SK-N-SH treated with all-trans-retinoic acid at 6 μM for 48 hours (cell line): Measurements from ENCODE around the gene AIG1.

Experiments
- ATAC-seq: fragments of 200-7000 bp; cut with Tn5 transposase; 3 replicates; pipeline ENCODE4 v1.9.1; 2020; ENCODE audit warnings: mild to moderate bottlenecking, moderate library complexity
- ARNTL ChIP-seq: fragments of 450-650 bp; formaldehyde crosslinking; IDR thresholded peaks from 2 replicates; pipeline ENCODE4 v1.5.0; 2020; ENCODE audit warnings: low read depth, mild to moderate bottlenecking, moderate library complexity, borderline replicate concordance
- BACH2 ChIP-seq: fragments of 250-450 bp; sonication (Bioruptor Pico); IDR thresholded peaks from 2 replicates; pipeline ENCODE4 v1.9.0; 2021; ENCODE audit warnings: mild to moderate bottlenecking, borderline replicate concordance
- CSDC2 ChIP-seq: fragments of 250-450 bp; sonication (Bioruptor Pico); IDR thresholded peaks from 2 replicates; pipeline ENCODE4 v1.5.0; 2020; ENCODE audit warnings: mild to moderate bottlenecking, moderate library complexity
- ESRRG ChIP-seq: fragments of 250-450 bp; sonication (Bioruptor Pico); IDR thresholded peaks from 2 replicates; pipeline ENCODE4 v1.6.1; 2021; ENCODE audit warnings: mild to moderate bottlenecking
- GLIS3 ChIP-seq: fragments of 250-450 bp; sonication (Bioruptor Pico); IDR thresholded peaks from 2 replicates; pipeline ENCODE4 v1.5.0; 2020; ENCODE audit warnings: mild to moderate bottlenecking, moderate library complexity
- ISL1 ChIP-seq: fragments of 250-450 bp; sonication (Bioruptor Pico); IDR thresholded peaks from 2 replicates; pipeline ENCODE4 v2.1.2; 2022; ENCODE audit warnings: mild to moderate bottlenecking, moderate library complexity
- OSR1 ChIP-seq: fragments of 250-450 bp; sonication (Bioruptor Pico); IDR thresholded peaks from 2 replicates; pipeline ENCODE4 v1.8.0; 2022; ENCODE audit warnings: moderate library complexity, mild to moderate bottlenecking, inconsistent platforms
- PPARA ChIP-seq: fragments of 250-450 bp; sonication (Bioruptor Pico); IDR thresholded peaks from 2 replicates; pipeline ENCODE4 v1.5.0; 2020; ENCODE audit warnings: mild to moderate bottlenecking, borderline replicate concordance
- SNAI2 ChIP-seq: fragments of 250-450 bp; sonication (Bioruptor Pico); IDR thresholded peaks from 2 replicates; pipeline ENCODE4 v1.5.0; 2020; ENCODE audit warnings: mild to moderate bottlenecking, moderate library complexity
- TCF4 ChIP-seq: fragments of 250-450 bp; sonication (Bioruptor Pico); IDR thresholded peaks from 2 replicates; pipeline ENCODE4 v1.8.0; 2021; ENCODE audit warnings: mild to moderate bottlenecking, moderate library complexity, borderline replicate concordance
- ZC3H10 ChIP-seq: fragments of 250-450 bp; sonication (Bioruptor Pico); IDR thresholded peaks from 2 replicates; pipeline ENCODE4 v1.5.1; 2021; ENCODE audit warnings: mild to moderate bottlenecking, moderate library complexity
- ZFP3 ChIP-seq: fragments of 250-450 bp; sonication (Bioruptor Pico); IDR thresholded peaks from 2 replicates; pipeline ENCODE4 v1.5.0; 2020; ENCODE audit warnings: mild to moderate bottlenecking, moderate library complexity
- ZFP30 ChIP-seq: fragments of 450-650 bp; formaldehyde crosslinking; IDR thresholded peaks from 2 replicates; pipeline ENCODE4 v1.5.0; 2022; ENCODE audit warnings: mild to moderate bottlenecking, moderate library complexity
- ZNF565 ChIP-seq: fragments of 450-650 bp; formaldehyde crosslinking; conservative IDR thresholded peaks from 2 replicates; pipeline ENCODE4 v1.5.0; 2020; ENCODE audit warnings: low read depth, mild to moderate bottlenecking, moderate library complexity
- ZNF70 ChIP-seq: fragments of 450-650 bp; formaldehyde crosslinking; IDR thresholded peaks from 2 replicates; pipeline ENCODE4 v1.5.0; 2020; ENCODE audit warnings: mild to moderate bottlenecking, moderate library complexity
- ZNF8 ChIP-seq: fragments of 450-650 bp; formaldehyde crosslinking; IDR thresholded peaks from 2 replicates; pipeline ENCODE4 v1.5.0; 2020; ENCODE audit warnings: mild to moderate bottlenecking, moderate library complexity
- TF ChIP-seq, protein P1 (sequence below): fragments of 250-450 bp; sonication (Bioruptor Pico); IDR thresholded peaks from 2 replicates; pipeline ENCODE4 v1.5.0; 2020; ENCODE audit warnings: mild to moderate bottlenecking, moderate library complexity
- TF ChIP-seq, protein P2 (sequence below): fragments of 250-450 bp; sonication (Bioruptor Pico); IDR thresholded peaks from 2 replicates; pipeline ENCODE4 v1.8.0; 2021; ENCODE audit warnings: low read depth, mild to moderate bottlenecking, moderate library complexity, borderline replicate concordance
- TF ChIP-seq, protein P3 (sequence below): fragments of 250-450 bp; sonication (Bioruptor Pico); IDR thresholded peaks from 2 replicates; pipeline ENCODE4 v1.8.0; 2020; ENCODE audit warnings: mild to moderate bottlenecking, moderate library complexity, borderline replicate concordance
- TF ChIP-seq, protein P4 (sequence below): fragments of 250-450 bp; sonication (Bioruptor Pico); IDR thresholded peaks from 2 replicates; pipeline ENCODE4 v1.5.1; 2021; ENCODE audit warnings: mild to moderate bottlenecking, moderate library complexity
- TF ChIP-seq, protein P5 (sequence below): fragments of 250-450 bp; sonication (Bioruptor Pico); IDR thresholded peaks from 2 replicates; pipeline ENCODE4 v1.5.1; 2020; ENCODE audit warnings: low read depth, mild to moderate bottlenecking, moderate library complexity

The AIG1 gene

DNA sequence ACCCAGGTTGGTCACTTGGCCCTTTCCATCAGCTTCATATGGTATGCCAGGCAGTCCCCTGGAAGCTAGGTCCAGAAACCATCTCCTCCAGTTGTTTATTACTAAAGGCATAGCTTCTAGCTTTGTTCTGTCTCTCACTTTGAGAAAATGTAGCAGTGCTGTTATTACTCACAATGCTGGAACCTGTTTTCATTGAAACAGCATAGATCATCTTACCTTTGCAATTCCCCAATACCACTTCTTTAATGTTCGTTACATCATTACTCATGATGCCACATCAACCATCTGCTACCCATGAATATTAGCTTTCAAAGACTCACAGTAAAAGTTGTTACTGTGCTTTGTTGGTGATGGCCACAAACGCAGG is 301.5 kb downstream of the AIG1 start:
- TF ChIP-seq ZNF8 (CRISPR knock-in tag) (no peak), ZFP30 (CRISPR knock-in tag) (no peak), ZFP3 (CRISPR knock-in tag) (no peak)
- TF ChIP-seq, protein P1, sequence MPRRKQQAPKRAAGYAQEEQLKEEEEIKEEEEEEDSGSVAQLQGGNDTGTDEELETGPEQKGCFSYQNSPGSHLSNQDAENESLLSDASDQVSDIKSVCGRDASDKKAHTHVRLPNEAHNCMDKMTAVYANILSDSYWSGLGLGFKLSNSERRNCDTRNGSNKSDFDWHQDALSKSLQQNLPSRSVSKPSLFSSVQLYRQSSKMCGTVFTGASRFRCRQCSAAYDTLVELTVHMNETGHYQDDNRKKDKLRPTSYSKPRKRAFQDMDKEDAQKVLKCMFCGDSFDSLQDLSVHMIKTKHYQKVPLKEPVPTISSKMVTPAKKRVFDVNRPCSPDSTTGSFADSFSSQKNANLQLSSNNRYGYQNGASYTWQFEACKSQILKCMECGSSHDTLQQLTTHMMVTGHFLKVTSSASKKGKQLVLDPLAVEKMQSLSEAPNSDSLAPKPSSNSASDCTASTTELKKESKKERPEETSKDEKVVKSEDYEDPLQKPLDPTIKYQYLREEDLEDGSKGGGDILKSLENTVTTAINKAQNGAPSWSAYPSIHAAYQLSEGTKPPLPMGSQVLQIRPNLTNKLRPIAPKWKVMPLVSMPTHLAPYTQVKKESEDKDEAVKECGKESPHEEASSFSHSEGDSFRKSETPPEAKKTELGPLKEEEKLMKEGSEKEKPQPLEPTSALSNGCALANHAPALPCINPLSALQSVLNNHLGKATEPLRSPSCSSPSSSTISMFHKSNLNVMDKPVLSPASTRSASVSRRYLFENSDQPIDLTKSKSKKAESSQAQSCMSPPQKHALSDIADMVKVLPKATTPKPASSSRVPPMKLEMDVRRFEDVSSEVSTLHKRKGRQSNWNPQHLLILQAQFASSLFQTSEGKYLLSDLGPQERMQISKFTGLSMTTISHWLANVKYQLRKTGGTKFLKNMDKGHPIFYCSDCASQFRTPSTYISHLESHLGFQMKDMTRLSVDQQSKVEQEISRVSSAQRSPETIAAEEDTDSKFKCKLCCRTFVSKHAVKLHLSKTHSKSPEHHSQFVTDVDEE: no peak
- ATAC-seq: no peak

DNA sequence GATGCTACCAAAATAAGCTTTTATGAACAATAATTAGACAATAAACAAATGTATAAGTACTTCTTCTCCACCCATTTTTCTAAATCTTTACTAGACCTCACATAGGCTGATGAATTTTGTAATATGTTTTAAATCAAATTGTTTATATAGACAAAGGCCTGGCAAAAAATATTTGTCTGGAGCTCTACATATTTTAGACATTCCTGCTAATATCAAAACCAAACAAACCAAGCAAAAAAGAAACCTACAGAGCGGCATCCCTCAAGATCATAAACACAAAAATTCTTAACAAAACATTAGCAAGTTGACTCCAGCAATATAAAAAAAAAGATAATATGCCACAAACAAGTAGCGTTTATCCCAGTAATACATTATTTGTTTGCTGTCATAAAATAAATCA is 302.6 kb downstream of the AIG1 start:
- TF ChIP-seq, protein P2, sequence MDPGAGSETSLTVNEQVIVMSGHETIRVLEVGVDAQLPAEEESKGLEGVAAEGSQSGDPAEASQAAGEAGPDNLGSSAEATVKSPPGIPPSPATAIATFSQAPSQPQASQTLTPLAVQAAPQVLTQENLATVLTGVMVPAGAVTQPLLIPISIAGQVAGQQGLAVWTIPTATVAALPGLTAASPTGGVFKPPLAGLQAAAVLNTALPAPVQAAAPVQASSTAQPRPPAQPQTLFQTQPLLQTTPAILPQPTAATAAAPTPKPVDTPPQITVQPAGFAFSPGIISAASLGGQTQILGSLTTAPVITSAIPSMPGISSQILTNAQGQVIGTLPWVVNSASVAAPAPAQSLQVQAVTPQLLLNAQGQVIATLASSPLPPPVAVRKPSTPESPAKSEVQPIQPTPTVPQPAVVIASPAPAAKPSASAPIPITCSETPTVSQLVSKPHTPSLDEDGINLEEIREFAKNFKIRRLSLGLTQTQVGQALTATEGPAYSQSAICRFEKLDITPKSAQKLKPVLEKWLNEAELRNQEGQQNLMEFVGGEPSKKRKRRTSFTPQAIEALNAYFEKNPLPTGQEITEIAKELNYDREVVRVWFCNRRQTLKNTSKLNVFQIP (CRISPR knock-in tag): no peak
- TF ChIP-seq PPARA (CRISPR knock-in tag): no peak
- no peak for TF ChIP-seq ZFP30 (CRISPR knock-in tag)
- no peak for TF ChIP-seq ZNF8 (CRISPR knock-in tag)
- no peak for TF ChIP-seq BACH2
- no peak for TF ChIP-seq CSDC2 (CRISPR knock-in tag)
- TF ChIP-seq, protein P3, sequence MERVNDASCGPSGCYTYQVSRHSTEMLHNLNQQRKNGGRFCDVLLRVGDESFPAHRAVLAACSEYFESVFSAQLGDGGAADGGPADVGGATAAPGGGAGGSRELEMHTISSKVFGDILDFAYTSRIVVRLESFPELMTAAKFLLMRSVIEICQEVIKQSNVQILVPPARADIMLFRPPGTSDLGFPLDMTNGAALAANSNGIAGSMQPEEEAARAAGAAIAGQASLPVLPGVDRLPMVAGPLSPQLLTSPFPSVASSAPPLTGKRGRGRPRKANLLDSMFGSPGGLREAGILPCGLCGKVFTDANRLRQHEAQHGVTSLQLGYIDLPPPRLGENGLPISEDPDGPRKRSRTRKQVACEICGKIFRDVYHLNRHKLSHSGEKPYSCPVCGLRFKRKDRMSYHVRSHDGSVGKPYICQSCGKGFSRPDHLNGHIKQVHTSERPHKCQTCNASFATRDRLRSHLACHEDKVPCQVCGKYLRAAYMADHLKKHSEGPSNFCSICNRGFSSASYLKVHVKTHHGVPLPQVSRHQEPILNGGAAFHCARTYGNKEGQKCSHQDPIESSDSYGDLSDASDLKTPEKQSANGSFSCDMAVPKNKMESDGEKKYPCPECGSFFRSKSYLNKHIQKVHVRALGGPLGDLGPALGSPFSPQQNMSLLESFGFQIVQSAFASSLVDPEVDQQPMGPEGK (CRISPR knock-in tag): no peak
- TF ChIP-seq ISL1 (CRISPR knock-in tag): no peak
- TF ChIP-seq ZC3H10 (CRISPR knock-in tag): no peak
- TF ChIP-seq, all 23 proteins: peak for 0

DNA sequence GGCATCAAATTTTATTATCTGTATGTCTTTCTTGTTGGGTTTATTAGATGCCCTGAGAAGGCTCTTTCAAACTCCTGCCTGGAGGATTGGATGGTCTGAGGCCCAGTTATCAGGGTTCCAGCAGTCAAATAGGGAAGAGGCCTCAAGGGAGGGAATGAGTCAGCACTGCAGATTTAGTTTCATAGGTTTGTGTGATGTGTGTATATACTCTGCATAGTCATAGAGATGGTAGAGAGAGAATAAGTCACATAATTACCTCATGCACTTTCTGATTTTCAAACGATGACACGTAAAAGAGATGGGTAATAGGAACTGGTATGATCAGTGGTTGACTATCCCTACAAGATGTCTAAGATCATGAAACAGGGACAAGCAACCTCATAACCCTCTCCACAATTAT is 307.7 kb downstream of the AIG1 start:
- no peak for ATAC-seq

More for the DNA sequence above, 302.6 kb downstream of the AIG1 start:
- no peak for ATAC-seq

DNA sequence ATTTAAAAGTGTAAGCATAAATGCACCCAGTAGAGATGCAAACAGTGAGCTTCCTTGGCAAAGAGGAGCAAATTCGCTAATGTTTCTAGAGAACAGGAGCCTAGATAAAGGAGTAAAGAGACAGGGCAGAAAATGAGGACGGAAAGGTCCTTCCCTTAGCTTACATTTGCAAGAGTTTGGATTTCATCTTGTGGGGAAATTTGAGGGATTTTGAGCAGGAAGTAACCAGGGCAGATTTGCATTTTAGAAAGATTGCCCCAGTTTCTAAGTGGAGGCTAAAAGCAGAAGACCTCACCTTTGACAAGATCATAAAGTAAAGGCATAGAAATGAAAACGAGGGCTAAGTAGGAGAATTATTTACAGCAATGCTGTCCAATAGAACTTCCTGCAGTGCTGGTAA is 309.3 kb downstream of the AIG1 start:
- no peak for ATAC-seq
- TF ChIP-seq ZNF70 (CRISPR knock-in tag) (no peak), ZFP3 (CRISPR knock-in tag) (no peak), SNAI2 (CRISPR knock-in tag) (no peak), OSR1 (CRISPR knock-in tag) (no peak), ZNF8 (CRISPR knock-in tag) (no peak), ISL1 (CRISPR knock-in tag) (no peak), ARNTL (CRISPR knock-in tag) (no peak), ESRRG (CRISPR knock-in tag) (no peak), ZNF565 (CRISPR knock-in tag) (no peak), GLIS3 (CRISPR knock-in tag) (no peak), TCF4 (no peak), CSDC2 (CRISPR knock-in tag) (no peak)
- TF ChIP-seq, protein P4, sequence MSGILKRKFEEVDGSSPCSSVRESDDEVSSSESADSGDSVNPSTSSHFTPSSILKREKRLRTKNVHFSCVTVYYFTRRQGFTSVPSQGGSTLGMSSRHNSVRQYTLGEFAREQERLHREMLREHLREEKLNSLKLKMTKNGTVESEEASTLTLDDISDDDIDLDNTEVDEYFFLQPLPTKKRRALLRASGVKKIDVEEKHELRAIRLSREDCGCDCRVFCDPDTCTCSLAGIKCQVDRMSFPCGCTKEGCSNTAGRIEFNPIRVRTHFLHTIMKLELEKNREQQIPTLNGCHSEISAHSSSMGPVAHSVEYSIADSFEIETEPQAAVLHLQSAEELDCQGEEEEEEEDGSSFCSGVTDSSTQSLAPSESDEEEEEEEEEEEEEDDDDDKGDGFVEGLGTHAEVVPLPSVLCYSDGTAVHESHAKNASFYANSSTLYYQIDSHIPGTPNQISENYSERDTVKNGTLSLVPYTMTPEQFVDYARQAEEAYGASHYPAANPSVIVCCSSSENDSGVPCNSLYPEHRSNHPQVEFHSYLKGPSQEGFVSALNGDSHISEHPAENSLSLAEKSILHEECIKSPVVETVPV: no peak
- TF ChIP-seq, protein P2 (CRISPR knock-in tag): no peak

More for the DNA sequence above, 307.7 kb downstream of the AIG1 start:
- TF ChIP-seq, protein P5, sequence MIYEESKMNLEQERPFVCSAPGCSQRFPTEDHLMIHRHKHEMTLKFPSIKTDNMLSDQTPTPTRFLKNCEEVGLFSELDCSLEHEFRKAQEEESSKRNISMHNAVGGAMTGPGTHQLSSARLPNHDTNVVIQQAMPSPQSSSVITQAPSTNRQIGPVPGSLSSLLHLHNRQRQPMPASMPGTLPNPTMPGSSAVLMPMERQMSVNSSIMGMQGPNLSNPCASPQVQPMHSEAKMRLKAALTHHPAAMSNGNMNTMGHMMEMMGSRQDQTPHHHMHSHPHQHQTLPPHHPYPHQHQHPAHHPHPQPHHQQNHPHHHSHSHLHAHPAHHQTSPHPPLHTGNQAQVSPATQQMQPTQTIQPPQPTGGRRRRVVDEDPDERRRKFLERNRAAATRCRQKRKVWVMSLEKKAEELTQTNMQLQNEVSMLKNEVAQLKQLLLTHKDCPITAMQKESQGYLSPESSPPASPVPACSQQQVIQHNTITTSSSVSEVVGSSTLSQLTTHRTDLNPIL (CRISPR knock-in tag): no peak
- TF ChIP-seq OSR1 (CRISPR knock-in tag) (no peak), ZFP3 (CRISPR knock-in tag) (no peak), ISL1 (CRISPR knock-in tag) (no peak)
